HG03108 (cell line): ENCODE results near the gene ABCA4.

Source experiments
- ATAC-seq: cut with Tn5 transposase; IDR thresholded peaks from one replicate; pipeline ENCODE4 v1.9.1; 2021; ENCODE audit warnings: moderate library complexity; ENCODE audit not compliant: unreplicated experiment

The ABCA4 gene

DNA sequence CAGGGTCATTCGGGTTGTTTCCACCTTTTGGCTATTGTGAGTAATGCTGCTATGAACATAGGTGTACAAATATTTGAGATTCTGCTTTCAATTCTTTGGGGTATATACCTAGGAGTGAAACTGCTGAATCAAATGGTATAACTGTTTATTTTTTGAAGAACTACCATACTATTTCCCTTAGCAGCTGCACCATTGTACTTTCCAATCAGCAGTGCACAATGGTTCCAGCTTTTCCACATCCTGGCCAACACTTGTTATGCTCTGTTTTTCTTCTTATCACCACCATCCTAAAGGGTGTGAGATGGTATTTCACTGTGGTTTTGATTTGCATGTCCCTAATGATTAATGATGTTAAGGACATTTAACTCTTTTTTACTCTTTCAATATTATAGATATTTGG, 3.6 kb upstream of the ABCA4 start:
- no peak for ATAC-seq

DNA sequence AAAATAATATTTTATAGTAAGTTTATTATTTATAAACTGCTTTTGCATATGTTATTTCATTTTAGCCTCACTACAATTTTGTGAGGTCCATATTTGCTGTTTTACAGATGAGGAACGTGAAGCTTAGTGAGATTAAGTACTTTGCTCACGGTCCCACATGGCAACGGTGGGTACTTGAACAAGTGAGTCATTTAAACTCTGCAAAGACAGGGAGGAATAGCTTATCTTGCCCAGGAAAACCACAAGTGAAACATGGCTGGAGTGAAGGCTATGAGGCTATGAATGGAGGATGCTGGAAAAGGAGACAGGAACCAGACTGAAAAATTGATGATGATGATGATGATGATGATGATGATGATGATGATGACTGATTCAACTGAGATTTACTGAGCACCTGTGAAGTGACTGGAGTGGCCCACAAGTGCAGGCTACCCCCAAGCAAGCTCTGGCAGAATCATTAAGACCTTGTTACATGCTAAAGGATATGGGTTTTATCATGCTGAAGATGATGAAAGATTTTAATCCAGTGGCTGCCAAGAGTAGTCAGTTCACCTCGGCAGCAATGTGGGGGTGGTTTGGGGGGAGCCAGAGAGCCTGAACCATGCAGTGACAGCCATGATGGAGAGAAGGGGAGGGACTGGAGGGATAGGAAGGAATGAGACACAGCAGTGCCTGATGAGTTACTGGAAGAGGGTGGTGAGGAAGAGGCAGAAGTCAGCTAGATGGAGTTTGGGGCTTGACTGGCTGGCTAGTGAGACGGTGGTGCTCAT, 1.4 kb upstream of the ABCA4 start:
- ATAC-seq = no peak

DNA sequence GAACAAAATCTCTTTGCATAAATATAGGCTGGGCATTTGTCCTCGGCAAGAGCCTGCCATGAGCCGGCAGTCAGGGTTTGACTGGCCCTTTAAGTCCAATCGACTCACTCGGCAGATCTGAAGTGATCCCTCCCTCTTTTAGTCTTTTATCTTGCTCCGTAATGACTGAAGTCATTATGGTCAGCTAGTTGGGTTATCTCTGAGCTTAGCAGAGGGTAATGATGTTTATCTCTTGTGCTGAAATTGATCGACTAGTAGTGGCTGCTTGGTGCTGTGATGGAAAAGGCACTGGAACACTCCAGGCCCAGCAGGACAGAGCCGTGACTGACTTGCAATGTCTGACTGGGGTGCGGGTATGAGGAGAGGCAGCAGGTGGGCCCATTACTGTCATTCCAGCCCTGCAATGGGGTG, 468 bp upstream of the ABCA4 start:
- ATAC-seq = no peak

DNA sequence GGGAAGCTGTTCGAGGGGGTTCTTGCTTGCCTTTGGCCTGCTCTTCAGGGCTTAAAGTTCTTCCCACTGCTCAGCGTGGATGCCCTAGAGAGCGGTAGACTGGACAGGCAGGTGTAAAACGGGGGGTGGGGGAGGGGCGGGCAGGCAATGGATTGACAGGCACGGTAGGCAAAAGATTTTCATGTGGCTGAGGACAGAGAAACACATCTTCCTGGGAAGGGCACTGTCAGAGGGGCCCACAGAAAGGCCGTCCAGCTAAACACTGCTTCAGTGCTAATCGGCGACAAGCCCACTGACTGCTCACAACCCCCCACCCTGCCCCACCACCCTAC, 412 bp downstream of the ABCA4 start:
- no peak for ATAC-seq

DNA sequence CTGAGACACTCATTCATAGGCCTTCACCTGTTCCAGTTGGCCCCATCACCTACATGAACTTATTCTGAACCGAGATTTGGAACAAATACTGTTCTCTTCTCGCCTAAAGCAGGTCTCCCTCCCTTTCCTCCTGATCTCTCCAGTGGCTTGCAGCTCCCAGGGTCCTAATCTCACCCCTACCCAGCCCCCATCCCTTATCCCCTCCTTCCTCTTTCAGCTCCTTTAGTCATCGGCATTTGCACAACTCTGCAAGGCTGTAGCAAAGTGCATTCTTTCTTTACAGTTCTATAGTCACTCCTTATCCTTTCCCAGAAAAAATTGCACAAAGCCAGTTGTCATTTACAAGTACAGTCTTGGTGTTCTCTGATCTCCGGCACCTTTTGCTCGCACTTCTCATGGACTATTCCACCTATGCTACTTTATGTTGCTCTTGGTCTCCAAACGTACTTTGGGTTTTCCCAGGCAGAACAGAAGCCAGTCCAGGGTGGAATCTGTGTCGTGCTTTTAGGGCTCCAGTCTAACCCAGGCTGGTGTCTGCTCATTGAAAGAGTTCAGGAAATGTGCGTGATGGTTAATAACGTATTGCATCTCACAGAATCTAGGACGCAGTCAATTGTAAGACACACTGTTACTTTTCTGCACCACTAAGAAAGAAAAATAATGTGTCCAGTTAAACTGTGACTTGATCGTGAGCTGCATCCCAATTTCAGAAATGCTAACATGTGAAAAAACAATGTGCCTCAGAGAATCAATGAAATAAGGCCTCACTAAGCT, 965 bp downstream of the ABCA4 start:
- ATAC-seq = no peak

DNA sequence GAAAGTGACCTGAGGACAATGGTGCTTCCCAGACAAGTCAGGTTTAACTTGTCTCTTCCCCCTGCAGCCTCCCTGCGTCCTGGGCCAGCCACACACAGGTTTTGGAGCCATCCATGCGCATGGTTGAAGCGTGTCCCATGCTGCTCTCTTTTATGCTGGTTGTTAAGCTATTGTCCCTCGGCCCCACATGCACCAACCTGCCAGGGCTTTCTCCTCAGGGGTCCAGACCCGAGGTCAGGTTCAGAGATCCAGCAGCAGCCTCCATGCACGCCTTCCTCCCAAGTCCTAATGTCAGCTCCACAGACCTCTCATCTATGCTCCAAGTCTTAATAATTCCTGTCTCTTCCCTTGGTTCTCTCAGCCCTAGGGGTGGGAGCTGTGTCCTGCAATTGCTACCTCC, 1.6 kb downstream of the ABCA4 start:
- no peak for ATAC-seq

DNA sequence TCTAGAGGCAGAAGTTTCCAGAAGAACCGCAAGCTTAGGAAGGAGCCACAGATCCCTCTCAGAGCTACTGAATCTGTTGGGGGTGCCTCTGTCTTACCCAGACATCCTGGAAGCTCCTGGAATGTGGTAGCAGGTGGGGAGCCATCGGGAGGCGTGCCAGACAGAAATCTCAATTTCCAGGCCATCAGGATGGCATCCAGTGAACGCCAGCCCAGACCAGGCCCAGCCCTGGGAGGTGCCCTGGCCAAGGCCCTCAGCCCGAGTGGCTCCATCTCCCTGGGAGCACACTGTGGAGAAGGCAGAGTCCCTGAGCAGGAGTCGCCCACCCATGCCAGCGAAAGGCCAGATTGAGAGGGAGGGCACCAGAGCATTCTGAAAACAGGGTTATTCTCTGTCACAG, 2.5 kb downstream of the ABCA4 start:
- no peak for ATAC-seq

DNA sequence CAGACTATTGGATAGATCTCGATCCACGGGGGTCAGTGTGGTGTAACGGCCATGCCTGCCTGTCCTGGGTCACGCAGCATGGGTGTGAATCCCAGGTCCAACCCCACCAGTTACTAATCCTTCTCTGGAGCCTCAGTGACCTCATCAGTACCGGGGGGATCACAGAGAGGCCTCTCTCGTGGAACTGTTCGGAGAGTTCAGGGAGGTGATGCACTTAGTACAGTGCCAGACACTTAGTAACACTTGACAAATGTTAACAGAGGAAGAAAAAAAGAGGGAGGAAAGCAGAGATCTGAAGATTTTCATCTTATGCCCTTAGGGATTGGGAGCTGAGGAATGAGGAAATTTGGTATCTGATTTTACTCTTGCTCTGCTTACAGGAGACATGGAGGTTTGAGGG, 2.9 kb downstream of the ABCA4 start:
- no peak for ATAC-seq

DNA sequence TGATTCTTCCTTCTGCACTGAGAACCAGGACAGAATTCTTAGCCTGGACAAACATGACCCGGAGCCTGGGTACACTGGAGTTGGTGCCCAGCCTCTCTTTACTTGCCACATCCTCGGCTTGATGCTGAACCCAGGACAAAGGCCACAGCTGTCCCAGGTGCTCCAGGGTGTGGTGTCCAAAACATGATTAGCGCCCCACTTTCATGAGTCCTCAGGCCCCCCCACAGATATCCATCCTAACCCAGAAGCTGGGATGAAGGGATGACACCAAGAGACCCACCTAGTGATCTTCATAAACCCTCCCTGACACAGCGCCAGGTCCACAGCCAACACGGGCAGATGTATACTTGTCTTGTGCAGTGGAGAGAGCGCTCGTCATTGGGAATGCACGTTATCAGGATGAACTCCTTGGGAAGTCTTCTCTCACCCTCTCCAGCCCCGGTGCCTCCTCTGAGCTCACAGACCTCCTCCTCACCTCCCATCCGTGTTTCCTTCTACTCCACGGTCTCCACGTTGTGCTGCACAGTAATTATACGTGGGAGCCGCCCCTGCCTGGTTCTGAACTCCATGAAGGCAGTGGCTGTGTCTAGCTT, 3.6 kb downstream of the ABCA4 start:
- ATAC-seq = no peak

DNA sequence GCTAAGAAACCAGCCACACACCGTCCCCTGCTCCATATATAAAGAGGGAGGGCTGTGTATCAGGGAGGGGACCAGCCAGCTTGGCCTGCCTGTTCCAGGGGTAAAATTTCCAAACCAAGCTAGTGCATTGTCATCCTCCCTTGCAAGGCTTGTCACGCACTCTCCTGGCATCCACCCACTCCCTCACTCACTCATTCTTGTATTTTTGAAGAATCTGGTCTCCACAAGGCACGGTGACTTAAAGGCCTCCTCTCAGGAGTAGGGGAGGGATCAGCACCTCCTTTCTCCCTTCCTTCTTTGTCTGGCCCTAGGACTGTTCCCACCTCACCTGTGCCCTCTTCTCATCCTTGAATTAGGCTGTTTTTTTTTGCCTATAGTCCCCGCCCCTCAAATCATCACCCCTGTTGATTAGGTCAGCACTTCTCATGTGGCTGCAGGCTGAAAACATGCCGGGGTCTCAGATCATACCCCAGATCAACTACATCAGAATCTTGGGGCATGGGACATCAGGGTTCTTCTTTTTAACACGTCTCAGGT, 5.0 kb downstream of the ABCA4 start:
- ATAC-seq = no peak

DNA sequence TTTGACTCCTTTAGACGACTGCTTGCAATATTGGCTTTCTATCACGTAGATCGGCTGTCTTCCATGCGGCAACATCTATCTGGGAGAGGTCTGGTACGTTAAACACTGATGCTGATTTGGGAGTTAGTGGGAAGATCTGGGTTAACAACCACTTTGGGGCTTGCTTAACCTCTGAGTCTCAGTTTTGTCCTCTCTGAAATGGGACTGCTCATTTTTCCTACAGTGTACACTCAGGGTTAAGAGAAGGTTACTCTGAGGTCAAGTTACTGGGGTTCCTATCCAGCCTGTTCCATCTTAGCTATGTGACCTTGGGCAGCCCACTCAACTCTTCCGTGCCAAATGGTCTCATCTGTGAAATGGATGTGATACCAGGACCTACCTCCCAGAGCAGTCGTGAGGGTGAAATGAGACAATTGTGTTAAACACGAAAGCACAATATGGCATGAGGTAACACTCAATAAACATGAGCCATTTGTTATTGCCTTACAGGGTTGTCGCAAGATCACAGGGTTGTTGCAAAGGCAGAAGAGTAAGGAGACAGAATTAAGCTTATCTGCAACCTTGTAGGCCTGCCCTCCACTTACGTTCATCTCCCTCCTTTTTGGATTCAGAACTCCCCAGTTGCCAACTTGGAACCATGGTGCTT, 5.6 kb downstream of the ABCA4 start:
- no peak for ATAC-seq

DNA sequence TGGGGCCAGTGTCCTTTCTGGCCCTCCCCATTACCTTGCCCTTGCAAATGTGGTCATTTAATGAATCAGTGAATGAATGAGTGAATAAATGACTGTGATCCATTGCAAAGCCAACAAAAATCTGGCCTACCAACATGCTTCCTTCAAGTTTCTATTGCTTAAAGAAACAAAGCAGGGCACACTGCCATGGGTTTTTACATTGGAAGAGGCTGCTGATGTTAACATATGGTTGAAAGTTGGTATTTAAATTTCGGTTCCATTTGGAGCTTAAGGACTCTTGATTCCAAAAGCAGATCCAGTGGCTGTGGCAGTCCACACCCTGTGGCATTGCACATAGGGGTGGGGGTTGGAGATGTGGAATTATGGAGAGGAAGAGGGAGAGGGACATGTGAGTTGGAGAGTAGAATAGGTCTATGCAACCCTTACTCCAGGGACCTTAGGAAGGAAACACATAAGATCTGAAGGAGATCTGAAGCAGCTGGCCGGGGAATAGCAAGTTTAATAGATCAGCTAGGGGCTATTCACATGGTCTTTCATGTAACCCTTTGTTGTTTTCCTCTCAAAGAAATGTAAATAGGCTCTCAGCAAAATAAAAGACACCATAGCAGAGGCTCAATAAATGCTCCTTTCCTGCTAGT, 7.2 kb downstream of the ABCA4 start:
- no peak for ATAC-seq

DNA sequence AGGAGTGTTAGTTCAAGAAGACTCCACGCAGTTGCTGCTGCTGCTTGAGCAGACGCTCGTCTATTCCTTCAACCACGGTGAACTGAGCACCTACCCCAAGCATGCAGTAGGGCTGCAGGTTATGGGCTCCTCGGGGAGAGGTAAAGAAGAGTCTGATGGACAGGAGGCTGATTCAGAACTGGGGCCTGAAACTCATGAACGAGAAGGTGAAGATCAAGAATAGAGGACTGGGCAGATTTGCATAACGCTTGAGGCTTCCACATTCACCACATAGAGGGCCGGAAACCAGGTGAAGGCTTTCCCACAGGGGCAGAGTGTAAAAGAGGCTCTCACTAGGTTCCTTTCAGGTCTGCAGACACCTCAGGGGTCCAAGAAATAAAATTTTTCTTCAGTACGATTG, 9.1 kb downstream of the ABCA4 start:
- no peak for ATAC-seq

DNA sequence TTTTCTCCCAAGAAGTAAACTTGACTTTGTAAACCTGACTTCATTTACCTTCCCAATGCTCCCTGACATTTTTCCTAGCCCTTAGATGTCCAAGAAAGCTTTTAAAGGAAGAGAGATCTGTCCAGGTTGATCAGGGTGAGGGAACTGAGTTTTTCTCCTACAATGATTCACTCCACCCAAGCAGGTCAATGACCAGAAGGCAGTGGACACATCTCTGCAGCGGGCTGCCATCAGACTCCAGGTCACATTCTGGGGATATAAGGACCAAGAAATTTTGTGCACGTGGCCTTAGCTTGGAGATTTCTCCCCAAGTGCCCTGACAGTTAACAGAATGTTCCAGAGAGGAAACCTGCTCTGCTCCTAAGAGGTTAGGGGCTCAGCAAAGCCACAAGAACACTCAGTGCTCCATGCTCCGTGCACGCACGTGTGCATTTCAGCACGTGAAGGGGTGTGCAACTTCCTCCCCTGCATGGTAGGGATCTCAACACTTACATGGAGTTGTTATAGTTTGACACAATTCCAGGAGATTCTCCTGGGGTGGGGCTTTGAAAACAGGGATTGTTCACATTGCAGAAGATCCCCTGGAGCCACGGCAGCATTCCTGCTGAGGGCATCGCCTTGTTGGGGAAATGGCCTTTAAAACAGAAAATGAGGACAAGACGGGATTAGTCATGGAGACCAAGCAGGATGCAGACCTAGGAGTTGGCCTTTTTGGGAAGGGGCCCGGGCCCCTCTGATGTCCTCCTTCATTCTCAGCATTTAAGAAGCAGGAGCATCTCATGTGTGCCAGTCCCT, 9.8 kb downstream of the ABCA4 start:
- ATAC-seq = no peak

DNA sequence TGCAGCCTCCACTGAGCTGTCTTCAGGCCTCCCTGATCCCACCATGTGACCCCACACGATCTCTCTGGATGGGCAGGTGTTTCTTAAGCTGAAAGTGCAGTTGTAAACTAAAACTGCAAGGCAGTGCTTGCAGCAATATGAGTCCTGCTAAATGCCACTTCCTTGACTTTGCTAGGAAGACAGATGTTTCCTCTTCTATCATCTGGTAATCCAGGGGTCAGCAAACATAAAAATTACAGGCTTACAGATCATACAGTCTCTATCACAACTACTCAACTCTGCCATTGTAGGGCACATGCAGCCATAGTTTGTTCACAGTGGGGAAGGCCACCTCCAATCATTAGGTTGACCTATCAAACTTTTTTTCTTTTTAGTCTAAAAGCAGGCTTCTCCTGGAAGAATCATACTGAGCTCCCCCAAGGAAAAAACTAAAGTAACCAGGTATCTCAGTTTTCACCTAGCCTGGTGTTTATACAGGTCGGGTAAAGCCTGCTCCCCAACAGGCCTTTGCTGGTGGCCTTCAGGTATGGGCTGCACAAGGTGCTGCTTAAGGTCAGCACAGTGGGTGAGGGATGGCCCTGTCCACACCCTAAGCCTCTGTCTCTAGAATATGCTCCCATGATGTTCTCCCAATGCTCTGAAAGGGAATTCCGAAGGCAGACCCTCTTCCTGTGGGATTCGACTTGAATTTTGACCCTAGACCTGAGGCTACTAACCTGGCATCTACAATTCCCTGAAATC, 10.8 kb downstream of the ABCA4 start:
- ATAC-seq = no peak

DNA sequence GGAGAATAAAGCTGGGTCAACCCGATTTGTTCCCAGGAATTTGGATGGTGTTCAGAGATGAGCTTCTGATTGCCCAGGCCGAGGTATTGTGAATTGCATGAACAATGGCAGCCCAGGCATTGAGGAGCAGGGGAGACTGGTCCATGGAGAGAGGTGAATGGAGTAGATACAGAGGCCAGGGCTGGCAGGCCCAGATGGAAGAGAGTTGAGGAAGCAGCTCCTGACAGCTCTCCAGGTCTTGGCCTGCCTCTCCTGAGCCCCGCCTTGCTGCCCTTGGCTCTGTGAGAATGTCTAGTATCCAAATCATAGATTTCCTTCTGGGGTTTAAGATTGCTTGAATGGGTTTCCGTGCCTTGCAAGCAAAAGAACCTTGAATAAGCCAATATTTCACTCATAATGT, 11.5 kb downstream of the ABCA4 start:
- ATAC-seq = no peak

DNA sequence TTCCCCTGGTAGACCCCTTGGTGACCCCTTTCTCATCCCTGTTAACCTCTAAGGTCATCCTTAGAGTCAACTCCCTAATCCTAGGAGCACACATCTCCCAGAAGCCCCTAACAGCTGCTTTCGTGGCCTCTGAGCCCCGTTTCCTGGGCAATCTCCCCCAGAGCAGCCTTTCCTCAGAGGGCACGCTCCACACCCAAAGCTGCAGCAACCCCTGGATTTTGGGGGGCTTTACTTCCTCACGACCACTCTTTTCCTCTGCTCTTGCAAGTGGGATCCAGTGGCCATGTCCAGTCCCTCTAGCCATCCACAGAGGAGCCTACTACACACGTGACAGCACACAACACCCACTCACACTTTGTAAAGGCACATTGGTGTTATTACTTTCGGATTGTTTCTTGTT, 13.8 kb downstream of the ABCA4 start:
- ATAC-seq = no peak

DNA sequence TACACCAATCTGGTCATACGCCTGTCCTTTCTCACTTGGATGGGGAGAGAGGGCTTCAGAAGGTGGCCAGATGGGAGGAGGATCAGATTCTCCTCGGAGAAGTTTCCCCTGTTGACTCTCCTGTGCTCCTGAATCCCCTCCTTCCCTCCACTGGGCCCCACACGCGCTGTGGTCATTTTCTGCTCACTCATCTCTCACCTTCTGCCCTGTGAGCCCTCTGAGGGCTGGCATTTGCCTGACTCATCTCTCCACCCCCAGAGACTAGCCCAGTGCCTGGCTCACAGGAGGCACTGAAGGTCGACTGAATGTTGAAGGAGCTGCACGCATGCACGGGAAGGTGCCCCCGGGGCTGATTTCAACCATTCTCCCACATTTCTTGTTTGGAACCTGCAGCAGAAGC, 14.2 kb downstream of the ABCA4 start:
- no peak for ATAC-seq

DNA sequence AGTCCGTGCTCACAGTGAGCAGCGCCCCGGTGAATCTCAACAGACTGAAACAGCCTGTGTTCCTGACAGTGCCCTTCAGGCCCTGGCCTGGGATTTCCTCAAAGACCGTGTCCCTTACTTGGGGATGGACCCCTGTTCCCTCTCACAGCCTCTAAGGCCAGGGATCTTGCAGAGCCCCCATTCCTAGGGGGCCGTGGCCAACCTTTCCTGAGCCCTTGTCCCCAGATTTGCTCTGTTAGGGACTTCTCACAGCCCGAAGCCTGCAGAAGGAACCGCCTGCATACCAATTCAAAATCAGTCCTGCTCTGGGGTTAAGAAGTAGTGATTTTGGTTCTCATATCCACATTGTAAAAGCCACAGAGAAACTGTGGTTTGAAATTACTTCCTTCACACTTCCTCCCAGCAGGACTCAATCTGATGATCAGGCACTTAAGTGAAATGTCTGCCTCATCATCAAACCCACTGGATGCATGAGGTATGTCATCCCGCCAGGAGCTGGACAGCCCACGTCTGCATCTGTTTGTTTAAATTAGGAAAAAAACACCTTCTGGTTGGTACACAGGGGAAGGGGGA, 14.9 kb downstream of the ABCA4 start:
- ATAC-seq = no peak
